ENCODE measurements around the gene ZNF322.

ZNF322 gene

GRCh38 chr6:26597821-26598220 is 61.7 kb downstream of the ZNF322 start:
- no peak for TF ChIP-seq CTCF (IDR thresholded peaks at IDR 0.05; ENCODE audit: insufficient read depth, missing control alignments)
- no peak for DNase-seq (ENCODE audit: insufficient read length, low spot score)
- no peak for FAIRE-seq

GRCh38 chr6:26597389-26597766 is 62.2 kb downstream of the ZNF322 start:
- no peak for TF ChIP-seq CTCF (IDR thresholded peaks at IDR 0.05; ENCODE audit: insufficient read depth, missing control alignments)
- no peak for FAIRE-seq
- no peak for DNase-seq (ENCODE audit: insufficient read length, low spot score)

GRCh38 chr6:26596579-26597388 is 62.8 kb downstream of the ZNF322 start, which contains the start of gene ABT1:
ABT1 (plus strand) TSS chr6:26596953; CDS start chr6:26596983, 30 bp downstream.
- FAIRE-seq (peak; percentile 41), DNase-seq (ENCODE audit: insufficient read length, low spot score) (peak; percentile 95)
- TF ChIP-seq CTCF (IDR thresholded peaks at IDR 0.05; ENCODE audit: insufficient read depth, missing control alignments): no peak

GRCh38 chr6:26595669-26596269 is 63.8 kb downstream of the ZNF322 start:
- peak; percentile 81 for TF ChIP-seq CTCF (IDR thresholded peaks at IDR 0.05; ENCODE audit: insufficient read depth, missing control alignments)
- FAIRE-seq (no peak), DNase-seq (ENCODE audit: insufficient read length, low spot score) (peak; percentile 61)

- no peak for DNase-seq (ENCODE audit: insufficient read length, low spot score)
- no peak for FAIRE-seq
- TF ChIP-seq CTCF (IDR thresholded peaks at IDR 0.05; ENCODE audit: insufficient read depth, missing control alignments): no peak
These were observed 64.6 kb downstream of the ZNF322 start for GRCh38 chr6:26594730-26595632.

- DNase-seq (ENCODE audit: insufficient read length, low spot score) (no peak), FAIRE-seq (no peak)
- no peak for TF ChIP-seq CTCF (IDR thresholded peaks at IDR 0.05; ENCODE audit: insufficient read depth, missing control alignments)
These were observed 65.4 kb downstream of the ZNF322 start for GRCh38 chr6:26594131-26594498.
